ENCODE data around the gene CSNK2A1.
"Not testable (repeated sequence)": the region's sequence is repeated elsewhere in the genome, so short reads cannot be mapped to it uniquely, and the experiment has no call there.

The CSNK2A1 gene

DNA sequence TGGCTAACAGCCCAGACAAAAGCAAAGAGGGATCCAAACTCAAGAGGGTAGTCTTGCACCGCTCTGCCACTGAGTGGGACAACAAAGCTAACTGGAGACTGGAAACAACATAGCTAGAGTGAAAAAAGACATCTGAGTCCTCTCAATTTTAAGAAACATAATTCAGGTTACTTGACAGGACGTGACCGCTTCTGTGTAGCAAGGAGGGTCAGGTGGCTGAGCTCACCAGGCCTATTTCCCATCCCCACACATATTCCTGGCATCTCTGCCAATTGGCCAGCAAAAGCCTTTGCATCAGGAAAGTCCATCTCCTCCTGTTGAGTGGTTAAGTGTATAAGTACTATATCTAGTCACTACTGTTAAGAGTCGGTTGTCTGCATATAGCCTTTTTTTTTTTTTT lies 55.9 kb downstream of the CSNK2A1 start:
- Mint-ChIP-seq H3K36me3 (peaks cover 6% of the 10 kb centered on the region), H3K27ac (no peak overlapping the region), H3K4me3 (no peak overlapping the region), H3K27me3 (no peaks in the 10 kb centered on the region), H3K4me1 (no peaks in the 10 kb centered on the region), H3K9me3 (no peaks in the 10 kb centered on the region)

DNA sequence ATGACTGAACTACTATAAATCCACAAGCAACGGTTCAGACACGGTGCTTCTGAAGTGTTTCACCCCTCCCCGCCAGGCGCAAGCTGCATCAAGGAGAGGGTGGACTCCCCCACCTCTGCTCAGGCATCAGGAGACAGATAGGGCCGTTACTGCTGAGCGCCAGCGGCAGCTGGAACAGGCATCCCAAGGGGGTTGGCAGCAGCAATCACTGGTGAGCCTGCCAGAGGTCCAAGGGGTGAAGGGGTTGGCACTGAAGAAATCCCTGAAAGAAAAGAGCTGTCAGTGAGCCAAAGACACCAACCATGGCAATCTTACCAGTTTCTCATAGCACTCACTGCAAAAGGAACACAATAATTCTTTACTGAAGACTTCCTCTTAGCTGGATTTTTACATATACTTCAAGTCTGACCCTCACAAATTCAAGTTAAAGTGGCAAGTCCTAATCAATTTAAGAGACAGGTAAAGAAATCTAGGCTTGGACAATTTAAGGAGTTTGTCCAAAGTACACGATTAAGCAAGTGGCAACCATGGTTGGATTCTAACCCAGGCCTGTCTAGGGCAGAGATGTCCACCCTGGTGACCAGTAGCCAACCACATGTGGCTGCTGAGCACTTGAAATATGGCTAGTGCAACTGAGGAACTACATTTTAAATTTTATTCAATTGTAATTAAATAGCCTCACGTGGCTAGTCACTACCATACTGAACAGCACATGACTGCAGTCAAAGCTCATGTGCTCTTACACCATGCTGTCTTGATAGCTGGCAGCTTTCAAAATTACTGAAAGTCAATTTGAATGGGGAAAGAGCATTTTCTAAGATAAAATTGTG lies 59.6 kb downstream of the CSNK2A1 start:
- H3K27ac Mint-ChIP-seq = no peak overlapping the region
- peaks cover 3% of the 10 kb centered on the region for H3K36me3 Mint-ChIP-seq
- no peak overlapping the region for H3K4me3 Mint-ChIP-seq
- H3K9me3 Mint-ChIP-seq = no peaks in the 10 kb centered on the region
- H3K27me3 Mint-ChIP-seq = no peaks in the 10 kb centered on the region
- peaks cover 21% of the 10 kb centered on the region for H3K4me1 Mint-ChIP-seq

- peak overlapping the region; percentile 69 for H3K27ac Mint-ChIP-seq
- H3K9me3 Mint-ChIP-seq = no peaks in the 10 kb centered on the region
- peaks cover 3% of the 10 kb centered on the region for H3K36me3 Mint-ChIP-seq
- no peaks in the 10 kb centered on the region for H3K27me3 Mint-ChIP-seq
- H3K4me1 Mint-ChIP-seq = peaks cover 28% of the 10 kb centered on the region
- H3K4me3 Mint-ChIP-seq = no peak overlapping the region
These were observed 62.4 kb downstream of the CSNK2A1 start for GRCh38 chr20:481167-481566.

- peaks cover 28% of the 10 kb centered on the region for H3K4me1 Mint-ChIP-seq
- H3K4me3 Mint-ChIP-seq = no peak overlapping the region
- H3K36me3 Mint-ChIP-seq = peaks cover 3% of the 10 kb centered on the region
- H3K27me3 Mint-ChIP-seq = no peaks in the 10 kb centered on the region
- no peaks in the 10 kb centered on the region for H3K9me3 Mint-ChIP-seq
- no peak overlapping the region for H3K27ac Mint-ChIP-seq
These were observed 63.5 kb downstream of the CSNK2A1 start for GRCh38 chr20:480044-480443.

DNA sequence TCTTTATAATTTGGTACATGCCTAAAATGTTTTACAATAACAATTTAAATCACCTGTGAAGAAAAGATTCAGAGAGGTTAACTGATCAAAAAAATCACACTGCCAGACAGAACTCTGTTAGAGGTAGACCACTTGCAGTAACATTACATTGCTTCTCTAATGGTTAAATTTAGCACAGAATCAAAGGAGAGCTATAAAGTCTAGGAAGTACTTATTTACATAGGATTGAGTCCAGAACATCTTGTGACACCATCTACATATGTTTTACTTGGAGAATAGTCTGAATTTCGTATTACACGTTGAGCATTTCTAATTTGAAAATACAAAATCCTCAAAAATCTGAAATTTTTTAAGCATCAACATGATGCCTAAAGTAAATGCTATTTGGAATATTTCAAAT lies 64.1 kb downstream of the CSNK2A1 start:
- Mint-ChIP-seq H3K36me3 (peaks cover 2% of the 10 kb centered on the region), H3K9me3 (no peaks in the 10 kb centered on the region), H3K27ac (no peak overlapping the region), H3K27me3 (no peaks in the 10 kb centered on the region), H3K4me3 (no peak overlapping the region), H3K4me1 (peaks cover 32% of the 10 kb centered on the region)

- Mint-ChIP-seq H3K4me3 (no peak overlapping the region), H3K9me3 (no peaks in the 10 kb centered on the region), H3K36me3 (peaks cover under 1% of the 10 kb centered on the region), H3K27me3 (no peaks in the 10 kb centered on the region), H3K27ac (peak overlapping the region; percentile 82), H3K4me1 (peaks cover 32% of the 10 kb centered on the region)
These were observed 64.6 kb downstream of the CSNK2A1 start for GRCh38 chr20:478949-479429.

- Mint-ChIP-seq H3K4me1 (peaks cover 32% of the 10 kb centered on the region), H3K36me3 (no peaks in the 10 kb centered on the region), H3K27me3 (no peaks in the 10 kb centered on the region), H3K27ac (no peak overlapping the region), H3K9me3 (no peaks in the 10 kb centered on the region), H3K4me3 (no peak overlapping the region)
These were observed 65.3 kb downstream of the CSNK2A1 start for GRCh38 chr20:478010-478948.

DNA sequence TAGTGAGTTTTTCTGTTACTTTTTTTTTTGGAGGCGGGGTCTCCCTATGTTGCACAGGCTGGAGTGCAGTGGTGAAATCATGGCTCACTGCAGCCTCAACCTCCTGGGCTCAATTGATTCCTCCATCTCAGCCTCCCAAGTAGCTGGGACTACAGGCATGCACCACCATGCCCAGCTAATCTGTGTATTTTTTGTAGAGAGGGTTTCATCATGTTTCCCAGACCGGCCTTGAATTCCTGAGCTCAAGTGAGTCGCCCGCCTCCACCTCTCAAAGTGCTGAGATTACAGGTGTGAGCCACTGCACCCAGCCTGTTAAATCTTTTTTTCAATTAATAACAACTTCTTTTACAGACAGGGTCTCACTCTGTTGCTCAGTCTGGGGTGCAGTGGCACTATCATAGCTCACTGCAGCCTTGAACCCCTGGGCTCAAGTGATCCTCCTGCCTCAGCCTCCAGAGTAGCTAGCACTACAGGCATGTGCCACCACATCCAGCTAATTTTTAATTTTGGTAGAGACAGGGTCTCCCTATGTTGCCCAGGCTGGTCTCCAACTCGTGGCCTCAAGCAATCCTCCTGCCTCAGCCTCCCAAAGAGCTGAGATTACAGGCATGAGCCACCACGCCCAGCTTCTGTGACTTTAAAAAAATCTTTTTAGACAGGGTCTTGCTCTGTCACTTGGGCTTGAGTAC lies 66.9 kb downstream of the CSNK2A1 start:
- peaks cover 23% of the 10 kb centered on the region for H3K4me1 Mint-ChIP-seq
- not testable (repeated sequence) for H3K9me3 Mint-ChIP-seq, H3K27me3 Mint-ChIP-seq, H3K36me3 Mint-ChIP-seq, H3K4me3 Mint-ChIP-seq, H3K27ac Mint-ChIP-seq

- H3K36me3 Mint-ChIP-seq = no peaks in the 10 kb centered on the region
- H3K9me3 Mint-ChIP-seq = no peaks in the 10 kb centered on the region
- no peak overlapping the region for H3K4me3 Mint-ChIP-seq
- no peak overlapping the region for H3K27ac Mint-ChIP-seq
- no peaks in the 10 kb centered on the region for H3K27me3 Mint-ChIP-seq
- H3K4me1 Mint-ChIP-seq = peaks cover 14% of the 10 kb centered on the region
These were observed 67.9 kb downstream of the CSNK2A1 start for GRCh38 chr20:475463-476357.

DNA sequence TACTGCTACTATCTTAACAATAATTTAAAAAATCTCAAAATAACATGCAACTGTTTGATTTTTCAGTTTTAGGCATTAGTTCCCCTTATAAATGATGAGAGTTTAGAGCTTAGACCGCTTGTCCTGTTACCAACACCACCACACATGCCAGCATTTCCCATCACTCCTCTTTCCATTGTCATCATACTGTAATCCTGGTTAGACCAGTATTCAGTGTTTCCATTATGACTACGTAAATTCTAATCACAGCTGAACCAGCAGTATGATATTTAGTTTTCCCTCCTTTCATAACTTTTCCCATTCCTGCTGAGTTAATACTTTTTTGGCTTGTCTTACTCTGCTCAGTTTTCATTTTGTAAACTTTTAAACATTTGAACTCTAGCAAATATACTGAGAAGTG lies 69.0 kb downstream of the CSNK2A1 start:
- Mint-ChIP-seq H3K27me3 (no peaks in the 10 kb centered on the region), H3K4me1 (peaks cover 13% of the 10 kb centered on the region), H3K4me3 (no peak overlapping the region), H3K9me3 (no peaks in the 10 kb centered on the region), H3K27ac (peak overlapping the region; percentile 14), H3K36me3 (no peaks in the 10 kb centered on the region)

GRCh38 chr20:472889-473292 lies 70.7 kb downstream of the CSNK2A1 start:
- H3K9me3 Mint-ChIP-seq = no peaks in the 10 kb centered on the region
- H3K36me3 Mint-ChIP-seq = no peaks in the 10 kb centered on the region
- peak overlapping the region; percentile 59 for H3K27ac Mint-ChIP-seq
- no peak overlapping the region for H3K4me3 Mint-ChIP-seq
- H3K27me3 Mint-ChIP-seq = no peaks in the 10 kb centered on the region
- H3K4me1 Mint-ChIP-seq = peaks cover 4% of the 10 kb centered on the region

GRCh38 chr20:472137-472846 lies 71.3 kb downstream of the CSNK2A1 start:
- no peaks in the 10 kb centered on the region for H3K36me3 Mint-ChIP-seq
- H3K4me1 Mint-ChIP-seq = peaks cover 3% of the 10 kb centered on the region
- H3K9me3 Mint-ChIP-seq = no peaks in the 10 kb centered on the region
- no peaks in the 10 kb centered on the region for H3K27me3 Mint-ChIP-seq
- peak overlapping the region; percentile 59 for H3K27ac Mint-ChIP-seq
- H3K4me3 Mint-ChIP-seq = no peak overlapping the region

GRCh38 chr20:469746-470490 lies 73.7 kb downstream of the CSNK2A1 start:
- Mint-ChIP-seq H3K4me1 (peaks cover 3% of the 10 kb centered on the region), H3K4me3 (no peak overlapping the region), H3K27me3 (no peaks in the 10 kb centered on the region), H3K27ac (no peak overlapping the region), H3K9me3 (no peaks in the 10 kb centered on the region), H3K36me3 (no peaks in the 10 kb centered on the region)

GRCh38 chr20:467755-468154 lies 75.8 kb downstream of the CSNK2A1 start:
- H3K27me3 Mint-ChIP-seq = no peaks in the 10 kb centered on the region
- H3K4me1 Mint-ChIP-seq = peaks cover 6% of the 10 kb centered on the region
- no peak overlapping the region for H3K27ac Mint-ChIP-seq
- no peak overlapping the region for H3K4me3 Mint-ChIP-seq
- H3K36me3 Mint-ChIP-seq = no peaks in the 10 kb centered on the region
- H3K9me3 Mint-ChIP-seq = no peaks in the 10 kb centered on the region

Measured in activated naive CD4-positive, alpha-beta T cell treated with anti-CD3 and anti-CD28 coated beads, Interleukin-2, amount 50 U/mL, for 24 hours (primary cell).